B cell (primary cell): ENCODE results near the gene NUMA1. TPM values are rescaled to one million over a fixed set of nuclear protein-coding genes. Genes with fewer than 3 reads are reported as not detected.

ENCODE experiments used
- ATAC-seq: fragments of 200-7000 bp; cut with Tn5 transposase; one replicate; pipeline ENCODE4 v1.10.0; 2021; ENCODE audit warnings: low read depth, mild to moderate bottlenecking, moderate number of reproducible peaks, moderate library complexity
- CTCF ChIA-PET: fragments of 350-600 bp; sonication (Branson Sonifier 250); formaldehyde crosslinking; loops from one replicate; lab custom pipeline; 2021; ENCODE audit warnings: antibody characterized with exemption, inconsistent platforms; lab: Charles Lee
- POLR2A ChIA-PET: fragments of 350-600 bp; sonication (Branson Sonifier 250); formaldehyde crosslinking; loops from one replicate; lab custom pipeline; 2021; ENCODE audit warnings: antibody characterized with exemption; lab: Charles Lee
- DNase-seq: peaks from one replicate; pipeline ENCODE4 v3.0.0; 2013
- H2AFZ ChIP-seq: 2 replicates; pipeline ENCODE4 v1.6.1; 2012; ENCODE audit warnings: mild to moderate bottlenecking, low read depth, low read length; ENCODE audit not compliant: insufficient read depth, poor library complexity, severe bottlenecking
- H3K27ac ChIP-seq, 2 donors: 1 replicate in 1 of 2; 2 replicates in 1 of 2; pipeline ENCODE4 v1.5.1; 2012 to 2013; ENCODE audit warnings: low read length in 2 of 2, mild to moderate bottlenecking in 2 of 2, moderate library complexity in 1 of 2
- H3K27me3 ChIP-seq, 4 experiments: fragments of 200-600 bp in 1 of 4; sonication (generic) in 1 of 4; replicated peaks in 1 of 4; 1 replicate in 2 of 4; 2 replicates in 2 of 4; pipeline versions ENCODE4 v1.6.1 to v1.7.0; 2013 to 2016; ENCODE audit warnings: low read length in 3 of 4, mild to moderate bottlenecking in 2 of 4, mixed read lengths in 1 of 4, moderate library complexity in 1 of 4; ENCODE audit not compliant: insufficient read depth in 4 of 4, control insufficient read depth in 3 of 4; ENCODE audit errors: control extremely low read depth in 1 of 4
- H3K36me3 ChIP-seq, 2 experiments: replicated peaks in 1 of 2; 1 replicate in 1 of 2; 2 replicates in 1 of 2; pipeline versions ENCODE4 v1.6.1 to v1.7.1; 2013; ENCODE audit warnings: low read length in 1 of 2; ENCODE audit not compliant: insufficient read depth in 2 of 2, control insufficient read depth in 1 of 2; ENCODE audit errors: control extremely low read depth in 1 of 2, extremely low read depth in 1 of 2
- H3K4me1 ChIP-seq, 2 donors: fragments of 200-600 bp in 1 of 2; sonication (generic) in 1 of 2; 1 replicate in 1 of 2; 2 replicates in 1 of 2; pipeline versions ENCODE4 v1.5.1 to v1.6.1; 2013 to 2017; ENCODE audit warnings: low read length in 2 of 2; ENCODE audit not compliant: control insufficient read depth in 2 of 2, insufficient read depth in 2 of 2
- H3K4me2 ChIP-seq: replicated peaks from 2 replicates; pipeline ENCODE3; 2012; ENCODE audit warnings: mild to moderate bottlenecking, low read depth, low read length; ENCODE audit not compliant: poor library complexity, severe bottlenecking
- H3K4me3 ChIP-seq, 5 experiments: fragments of 200-600 bp in 1 of 5; sonication (generic) in 1 of 5; 1 replicate in 3 of 5; 2 replicates in 2 of 5; pipeline versions ENCODE4 v1.5.1 to v1.7.0; 2011 to 2016; ENCODE audit warnings: low read length in 4 of 5, mild to moderate bottlenecking in 4 of 5, low read depth in 2 of 5, control low read depth in 1 of 5, moderate library complexity in 1 of 5; ENCODE audit not compliant: insufficient read depth in 1 of 5; ENCODE audit errors: control extremely low read depth in 1 of 5, extremely low read depth in 1 of 5
- H3K79me2 ChIP-seq: fragments of 200-600 bp; sonication (generic); one replicate; pipeline ENCODE4 v1.6.0; 2016; ENCODE audit warnings: low read length; ENCODE audit not compliant: control insufficient read depth, insufficient read depth
- H3K9ac ChIP-seq: fragments of 200-600 bp; sonication (generic); 2 replicates; pipeline ENCODE4 v1.6.1; 2017; ENCODE audit warnings: mild to moderate bottlenecking, low read length, moderate library complexity
- H3K9me3 ChIP-seq, 3 donors: one replicate each; pipeline versions ENCODE4 v1.6.1 to v1.7.1; 2013; ENCODE audit warnings: low read length in 2 of 3; ENCODE audit not compliant: control insufficient read depth in 2 of 3, insufficient read depth in 1 of 3; ENCODE audit errors: control extremely low read depth in 1 of 3
- H4K20me1 ChIP-seq: 2 replicates; pipeline ENCODE4 v1.6.0; 2012; ENCODE audit warnings: mild to moderate bottlenecking, low read length; ENCODE audit not compliant: insufficient read depth, control insufficient read depth, poor library complexity, severe bottlenecking
- H3K27ac Mint-ChIP-seq: one replicate; pipeline ENCODE4 v1.8.0; 2021; ENCODE audit warnings: mixed read lengths
- H3K27me3 Mint-ChIP-seq: one replicate; pipeline ENCODE4 v1.8.0; 2021; ENCODE audit warnings: mixed read lengths
- H3K4me1 Mint-ChIP-seq: one replicate; pipeline ENCODE4 v1.8.0; 2021; ENCODE audit warnings: mixed read lengths
- H3K4me3 Mint-ChIP-seq: one replicate; pipeline ENCODE4 v1.8.0; 2021; ENCODE audit warnings: mixed read lengths
- H3K9me3 Mint-ChIP-seq: one replicate; pipeline ENCODE4 v1.8.0; 2022; ENCODE audit warnings: mixed read lengths; ENCODE audit not compliant: insufficient read depth
- CTCF ChIP-seq: fragments of 200-600 bp; IDR thresholded peaks from one replicate; pipeline ENCODE4 v1.8.0; 2022; ENCODE audit warnings: antibody characterized with exemption, mild to moderate bottlenecking
- EZH2 ChIP-seq: IDR thresholded peaks from 2 replicates; pipeline ENCODE4 v1.6.1; 2012; ENCODE audit warnings: borderline replicate concordance, low read depth, mild to moderate bottlenecking, moderate library complexity, low read length; ENCODE audit not compliant: insufficient read depth, poor library complexity, severe bottlenecking
- WGBS: methylation state at CpG from one replicate; pipeline ENCODE4 v1.1.5; 2013; ENCODE audit warnings: missing lambda C conversion rate; ENCODE audit not compliant: insufficient coverage; 5-methylcytosine and 5-hydroxymethylcytosine counted together
- intact Hi-C: fragments of 100-400 bp; cut with micrococcal nuclease; formaldehyde crosslinking; loops from one replicate; pipeline ENCODE4 v1.10.0; 2022
- polyA plus RNA-seq: library from polyadenylated mRNA; depleted of rRNA; stranded (reverse); fragments of >200 nt; gene quantifications from 2 replicates; pipeline ENCODE4 v1.2.3, GENCODE V29; 2012
- total RNA-seq, 2 donors: library from RNA; stranded (reverse); fragments of 120-200 nt in 1 of 2; gene quantifications; 1 replicate in 1 of 2; 2 replicates in 1 of 2; pipeline versions ENCODE4 v1.2.3 to v1.2.4, GENCODE V29; 2013 to 2022

NUMA1 gene
- total and polyA plus RNA-seq, 2 donors (not counting 1 experiment from before 2014, with no cell fraction given), result 186 to 300 TPM

- Mint-ChIP-seq H3K4me1 (no peaks in the 10 kb centered on the region), H3K4me3 (no peak overlapping the region), H3K27me3 (no peaks in the 10 kb centered on the region), H3K9me3 (no peaks in the 10 kb centered on the region), H3K27ac (no peak overlapping the region)
- Histone ChIP-seq H4K20me1 (no peaks in the 10 kb centered on the region), H3K4me3 (no peak overlapping the region), H2AFZ (no peak overlapping the region), H3K9ac (no peak overlapping the region), H3K27ac (no peak overlapping the region), H3K27me3 (no peaks in the 10 kb centered on the region), H3K9me3 (no peaks in the 10 kb centered on the region), H3K79me2 (peaks cover 80% of the 10 kb centered on the region), H3K4me1 (no peaks in the 10 kb centered on the region), H3K36me3 (peaks cover 0 to 3% of the 10 kb centered on the region in 2 experiments), H3K4me2 (no peak overlapping the region)
- no peak for ATAC-seq
- ChIA-PET POLR2A (no interaction called here), CTCF (interaction anchor here (0.9 to 2.4 kb wide), 4 partner anchors 8 to 42 kb away, joined by 3 to 6 read pairs (median 4); no protein-coding TSS in a partner anchor)
- WGBS, result 100% methylated on average over 1 of the region's 3 CpGs
- intact Hi-C loops, result no loop called here
- TF ChIP-seq EZH2 (no peak), CTCF (no peak)
- DNase-seq, result no peak
Observed at GRCh38 chr11:72048766-72049460, 31.4 kb downstream of the NUMA1 start.

- peaks cover 12 to 16% of the 10 kb centered on the region in 2 donors for H3K4me1 ChIP-seq
- H2AFZ ChIP-seq, result no peak overlapping the region
- no peak overlapping the region for H3K4me3 ChIP-seq
- H3K79me2 ChIP-seq, result peaks cover 96% of the 10 kb centered on the region
- POLR2A ChIA-PET, result no interaction called here
- H3K36me3 ChIP-seq, result peaks cover 0 to 3% of the 10 kb centered on the region in 2 experiments
- no peak overlapping the region for H3K4me2 ChIP-seq
- no peak overlapping the region for H3K27ac Mint-ChIP-seq
- intact Hi-C loops, result no loop called here
- no peaks in the 10 kb centered on the region for H3K9me3 Mint-ChIP-seq
- H3K27me3 Mint-ChIP-seq, result no peaks in the 10 kb centered on the region
- no peak overlapping the region for H3K27ac ChIP-seq
- no peak overlapping the region for H3K9ac ChIP-seq
- no peaks in the 10 kb centered on the region for H3K9me3 ChIP-seq
- ATAC-seq (no peak), DNase-seq (no peak)
- peaks cover 18% of the 10 kb centered on the region for H3K4me1 Mint-ChIP-seq
- 100% methylated on average over 3 of the region's 5 CpGs for WGBS
- H4K20me1 ChIP-seq, result no peaks in the 10 kb centered on the region
- no peaks in the 10 kb centered on the region for H3K27me3 ChIP-seq
- CTCF ChIA-PET, result no interaction called here
- TF ChIP-seq CTCF (no peak), EZH2 (no peak)
- no peak overlapping the region for H3K4me3 Mint-ChIP-seq
Observed at GRCh38 chr11:72045849-72046248, 34.5 kb downstream of the NUMA1 start.
